Stimulated activated CD8-positive, alpha-beta memory T cell treated with anti-CD3 and anti-CD28 coated beads, Interleukin-12 subunit alpha, Interleukin-12 subunit beta, amount 100 ng/mL, for 4 hours (primary cell): Measurements from ENCODE around the gene KRT84.
"Not testable (repeated sequence)": the region's sequence is repeated elsewhere in the genome, so short reads cannot be mapped to it uniquely, and the experiment has no call there.

Experiments used
- DNase-seq: peaks from one replicate; pipeline ENCODE4 v3.0.0-alpha.2; 2020; ENCODE audit warnings: low read depth

KRT84 gene

DNA sequence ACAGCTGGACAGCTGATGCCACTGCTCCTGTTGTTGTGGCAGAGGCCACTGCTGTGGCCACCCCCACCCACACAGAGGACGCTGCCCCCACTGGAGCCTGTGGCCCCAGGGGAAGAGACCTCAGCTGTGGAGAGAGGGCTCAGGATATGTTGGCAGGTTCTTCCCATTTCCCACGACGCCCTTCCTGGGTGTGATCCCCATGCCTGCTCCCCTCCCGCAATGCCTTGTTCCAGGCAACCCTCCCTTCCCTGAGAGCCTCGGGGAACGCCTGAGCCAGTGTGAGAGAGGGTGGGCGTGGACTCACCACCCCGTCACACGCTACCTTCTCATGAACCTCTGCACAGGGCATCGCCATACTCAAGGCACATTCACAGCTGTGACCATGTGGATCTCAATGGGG lies 26.4 kb upstream of the KRT84 start:
- DNase-seq = no peak

GRCh38 chr12:52410589-52411248 lies 25.3 kb upstream of the KRT84 start:
- DNase-seq = not testable (repeated sequence)

- no peak for DNase-seq
Measured at GRCh38 chr12:52407918-52408317, 22.5 kb upstream of the KRT84 start.

- DNase-seq = no peak
Measured at GRCh38 chr12:52405922-52406385, 20.5 kb upstream of the KRT84 start, which contains the start of gene KRT82. Gene KRT82 (minus strand): TSS chr12:52406335. CDS start chr12:52406277, 58 bp downstream.

DNA sequence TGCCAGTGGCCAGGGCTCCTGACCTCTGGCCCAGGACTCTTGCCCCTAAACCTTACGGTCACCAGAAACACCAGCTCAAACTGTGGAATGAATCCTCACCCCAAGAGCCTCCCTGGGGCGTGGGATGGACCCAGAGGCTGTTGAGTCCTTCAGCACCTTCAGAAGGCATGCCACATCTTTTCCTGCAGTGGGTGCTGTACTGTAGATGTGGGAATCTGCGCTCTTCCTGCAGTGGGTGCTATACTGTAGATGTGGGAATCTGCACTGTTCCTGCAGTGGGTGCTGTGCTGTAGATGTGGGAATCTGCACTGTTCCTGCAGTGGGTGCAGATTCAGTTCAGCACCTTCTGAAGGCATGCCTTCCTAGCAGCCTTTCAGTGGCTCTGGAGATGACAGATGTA lies 19.5 kb upstream of the KRT84 start:
- no peak for DNase-seq

DNA sequence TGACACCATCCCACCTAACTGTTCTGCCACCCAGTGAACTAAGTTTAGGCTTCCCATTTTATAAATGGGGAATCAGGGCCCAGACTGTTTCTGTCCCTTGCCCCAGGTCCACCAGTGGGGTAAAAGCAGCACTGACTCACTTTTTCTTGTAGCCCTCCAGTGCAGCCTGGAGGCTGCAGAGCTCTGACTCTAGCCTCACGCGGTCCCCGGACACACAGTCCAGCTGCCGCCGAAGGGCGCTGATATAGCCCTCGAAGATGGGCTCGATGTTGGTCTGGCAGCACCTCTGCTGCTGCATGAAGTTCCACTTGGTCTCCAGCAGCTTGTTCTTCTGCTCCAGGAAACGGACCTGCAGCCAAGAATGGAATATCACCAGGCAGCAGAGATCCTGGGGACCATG lies 18.1 kb upstream of the KRT84 start:
- DNase-seq = no peak

GRCh38 chr12:52402873-52403540 lies 17.6 kb upstream of the KRT84 start:
- DNase-seq = no peak

- no peak for DNase-seq
Measured at GRCh38 chr12:52402377-52402776, 16.9 kb upstream of the KRT84 start.

- no peak for DNase-seq
Measured at GRCh38 chr12:52401926-52402325, 16.5 kb upstream of the KRT84 start.

DNA sequence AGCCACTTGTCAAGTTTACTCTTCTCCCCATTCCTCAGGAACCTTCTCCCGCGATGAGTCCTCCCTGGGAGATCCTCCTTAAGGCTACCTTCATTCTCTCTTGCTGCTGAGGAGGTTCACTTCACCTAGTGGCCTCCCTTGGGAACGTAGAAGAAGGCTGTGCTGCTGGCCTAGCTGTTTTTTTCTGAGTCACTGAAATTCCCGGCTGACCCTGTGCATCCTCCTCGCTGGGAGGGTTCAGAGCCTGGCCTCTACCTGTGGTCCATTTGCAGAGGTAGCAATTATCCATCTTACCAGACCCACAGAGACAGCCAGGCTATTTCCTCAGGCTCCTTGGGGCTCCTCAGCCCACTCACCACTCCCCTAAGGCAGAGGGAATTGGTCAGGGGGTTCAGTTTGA lies 16.1 kb upstream of the KRT84 start:
- DNase-seq = no peak

DNA sequence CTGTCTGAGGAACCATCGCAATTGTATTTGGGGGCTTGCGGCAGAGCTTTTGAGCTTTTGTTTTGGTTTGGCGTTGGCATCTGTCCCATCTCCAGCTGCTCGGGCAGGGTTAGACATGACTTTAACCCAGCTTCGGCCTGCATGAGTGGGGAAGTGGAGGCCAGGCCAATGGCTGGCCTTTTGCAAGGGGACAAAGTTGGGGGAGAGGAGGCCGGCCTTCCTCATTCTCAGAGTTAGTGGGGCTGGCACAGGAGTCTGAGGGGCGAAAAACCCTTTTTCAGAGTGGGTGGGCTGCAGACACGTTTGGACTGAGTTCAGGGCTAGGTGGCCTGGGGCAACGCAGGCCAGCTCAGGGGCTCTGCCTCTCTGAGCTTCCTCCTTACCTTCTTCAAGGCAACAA lies 15.5 kb upstream of the KRT84 start:
- no peak for DNase-seq

- no peak for DNase-seq
Measured at GRCh38 chr12:52399756-52400155, 14.3 kb upstream of the KRT84 start.

DNA sequence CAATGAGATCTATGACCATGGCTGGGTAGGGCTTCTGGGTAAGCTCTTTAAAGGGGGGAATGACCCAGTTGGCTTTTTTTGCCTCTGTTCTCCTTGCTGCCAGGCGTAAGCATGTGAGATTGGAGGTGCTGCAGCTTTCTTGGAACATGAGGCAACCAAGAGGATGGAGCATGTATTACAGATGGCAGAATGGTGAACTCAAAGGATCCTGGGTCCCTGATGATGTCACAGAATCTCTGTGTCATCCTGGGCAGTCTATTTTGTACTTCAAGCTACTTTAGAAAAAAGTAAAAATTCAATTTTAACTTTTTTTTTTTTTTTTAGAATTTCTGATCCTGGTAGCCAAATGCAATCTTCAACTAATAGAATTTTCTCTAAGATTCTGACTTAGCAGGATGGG lies 12.7 kb upstream of the KRT84 start:
- DNase-seq = no peak

GRCh38 chr12:52396656-52397055 lies 11.2 kb upstream of the KRT84 start:
- DNase-seq = no peak

GRCh38 chr12:52395761-52396434 lies 10.4 kb upstream of the KRT84 start:
- DNase-seq = no peak

DNA sequence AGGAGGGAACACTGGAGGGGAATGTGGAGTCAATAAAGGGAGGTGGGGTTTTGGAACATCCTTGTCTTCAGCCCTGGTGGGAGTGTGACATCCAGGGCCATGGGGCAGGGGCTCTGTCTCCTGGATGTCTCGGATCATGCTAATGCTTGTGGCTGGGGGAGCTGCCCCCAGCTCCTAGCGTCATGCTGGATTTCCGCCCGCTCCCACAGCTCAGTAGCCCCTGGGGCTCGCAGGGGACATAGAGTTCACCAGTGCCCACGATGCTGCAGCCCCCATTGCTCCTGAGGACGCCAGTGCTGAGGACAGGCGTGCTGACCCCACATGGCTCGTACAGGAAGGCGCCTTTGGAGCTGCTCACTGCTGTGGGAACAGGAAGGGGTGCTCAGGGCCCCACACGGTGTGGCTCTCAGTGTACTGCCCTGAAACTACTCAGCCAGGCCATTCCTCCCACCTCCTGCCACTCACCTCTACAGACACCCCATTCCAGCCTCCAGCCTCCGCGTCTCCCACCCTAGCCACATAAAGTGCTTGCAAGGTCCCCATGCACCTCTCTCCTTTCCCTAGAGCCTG lies 9.5 kb upstream of the KRT84 start:
- no peak for DNase-seq

DNA sequence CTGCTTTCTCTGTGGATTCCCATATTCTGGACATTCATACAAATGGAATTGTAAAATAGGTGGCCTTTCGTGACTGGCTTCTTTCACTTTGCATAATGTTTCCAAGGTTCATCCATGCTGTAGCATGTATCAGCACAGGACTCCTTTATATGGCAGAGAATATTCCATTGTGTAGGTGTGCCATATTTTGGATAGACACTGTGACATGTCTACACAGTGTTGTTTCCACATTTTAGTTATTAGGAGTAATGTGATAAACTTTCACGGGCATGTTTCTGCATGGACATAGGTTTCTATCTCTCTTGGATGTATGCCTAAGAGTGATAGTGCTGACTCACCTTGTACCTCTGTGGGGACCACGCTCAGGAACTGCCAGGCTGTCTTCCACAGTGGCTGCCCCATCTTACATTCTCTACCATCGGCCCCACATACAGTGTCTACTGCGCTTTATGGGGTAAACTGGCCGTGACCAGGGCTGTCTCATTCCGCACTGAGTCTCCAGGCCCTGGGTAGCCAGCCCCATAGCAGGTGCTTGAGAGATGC lies 7.1 kb upstream of the KRT84 start:
- no peak for DNase-seq

DNA sequence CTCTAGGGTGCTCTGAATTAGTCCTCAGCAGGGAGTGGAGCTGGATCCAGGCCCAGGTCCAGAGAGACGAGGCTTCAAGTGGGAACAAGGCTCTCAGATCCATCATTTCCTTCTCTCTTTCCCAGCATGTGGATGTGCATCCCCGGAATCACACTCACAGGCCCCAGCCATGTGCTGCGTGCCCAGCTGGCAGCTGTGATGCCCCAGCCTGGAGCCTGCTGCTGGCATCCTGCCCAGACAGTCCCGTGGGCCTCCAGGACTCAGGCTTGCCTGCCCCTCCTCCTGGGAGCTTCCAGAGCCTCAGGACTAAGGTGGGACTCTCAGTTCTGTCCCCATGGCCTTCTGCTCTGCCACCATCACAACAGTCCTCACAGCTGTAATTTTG lies 6.2 kb upstream of the KRT84 start:
- no peak for DNase-seq

DNA sequence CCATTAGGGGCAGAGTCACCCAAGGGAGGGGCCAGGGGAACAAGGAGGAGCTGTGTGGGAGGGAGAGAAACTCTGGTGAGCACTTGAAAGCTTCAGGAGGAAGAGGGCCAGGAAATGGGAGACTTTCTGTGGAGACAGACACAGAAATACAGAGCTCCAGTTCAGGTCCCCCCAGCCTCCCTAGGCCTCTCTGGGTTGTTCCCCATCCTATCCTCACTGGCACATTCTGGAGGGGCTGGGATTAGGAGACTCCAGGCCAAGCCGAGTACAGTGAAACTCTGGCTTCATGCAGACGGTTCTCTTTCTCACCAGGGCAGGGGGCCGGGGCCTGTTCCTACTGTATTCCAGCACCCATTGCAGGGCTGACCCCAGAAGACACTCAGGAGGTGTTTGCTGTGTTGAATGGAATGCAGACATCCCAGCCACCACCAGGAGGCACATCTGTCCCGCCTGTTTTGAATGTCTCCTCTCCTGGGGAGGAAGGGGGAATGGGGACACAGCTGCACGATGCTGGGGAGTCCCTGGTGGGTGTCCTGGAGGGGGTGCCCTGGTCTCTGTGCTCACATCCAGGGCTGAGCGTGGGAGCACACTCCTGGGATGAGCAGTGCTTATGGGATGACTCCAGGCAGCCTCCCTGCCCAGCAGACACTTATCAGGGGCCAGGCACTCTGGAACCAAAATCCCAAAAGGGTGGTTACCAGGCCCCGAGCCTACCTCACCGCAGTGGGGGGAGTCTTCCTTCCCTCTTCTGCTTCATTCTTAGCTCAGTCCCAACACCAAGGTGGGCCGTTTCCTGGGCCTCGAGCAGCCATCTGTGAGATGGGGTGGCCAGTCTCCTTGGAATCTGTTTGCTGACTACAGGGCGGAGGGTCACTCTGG lies 5.5 kb upstream of the KRT84 start:
- no peak for DNase-seq

DNA sequence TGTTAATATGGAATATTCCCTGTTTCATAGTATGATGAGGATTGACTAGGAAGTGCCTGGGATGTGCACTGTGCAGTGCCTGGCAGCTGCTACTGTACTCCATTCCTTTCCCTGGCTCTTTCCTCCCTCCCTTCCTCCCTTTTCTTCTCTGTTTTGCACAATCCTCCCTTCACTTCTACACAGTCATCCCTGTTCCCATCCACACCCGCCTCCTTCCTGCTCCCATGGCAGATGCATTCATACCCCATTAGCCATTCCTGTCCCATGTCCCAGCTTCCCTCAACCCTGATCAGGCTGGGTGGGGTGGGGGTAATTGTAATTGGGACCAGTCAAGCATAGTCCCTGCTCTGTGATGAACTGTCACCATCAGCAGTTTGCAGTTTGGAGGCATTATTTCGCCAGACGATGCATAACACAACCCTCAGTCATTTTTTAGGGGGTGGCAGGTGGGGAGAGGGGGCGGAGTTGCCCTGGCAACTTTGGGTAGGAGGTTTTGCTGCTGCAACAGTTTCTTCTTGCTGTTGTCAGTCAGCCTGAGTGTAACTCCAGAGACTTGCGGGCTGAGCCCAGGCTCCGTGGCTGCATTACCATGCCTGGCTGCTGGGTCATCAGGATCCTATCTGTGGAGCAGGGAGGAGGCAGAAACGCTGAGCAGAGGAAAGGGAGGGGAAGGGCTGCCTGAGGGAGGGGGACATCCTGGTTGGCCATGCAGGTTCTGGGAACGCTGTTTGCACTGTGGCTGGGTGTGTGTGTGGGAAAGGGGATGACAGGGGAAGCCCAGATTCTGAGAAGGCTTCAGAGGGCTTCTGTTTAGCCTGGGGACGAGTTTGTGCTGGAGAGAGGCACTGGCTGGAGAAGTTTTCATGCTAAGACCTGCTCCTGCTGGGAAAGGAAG lies 4.1 kb upstream of the KRT84 start:
- no peak for DNase-seq

- no peak for DNase-seq
Measured at GRCh38 chr12:52387859-52388258, 2.4 kb upstream of the KRT84 start.
